ENCODE results near the gene UBXN11.

Gene UBXN11

DNA sequence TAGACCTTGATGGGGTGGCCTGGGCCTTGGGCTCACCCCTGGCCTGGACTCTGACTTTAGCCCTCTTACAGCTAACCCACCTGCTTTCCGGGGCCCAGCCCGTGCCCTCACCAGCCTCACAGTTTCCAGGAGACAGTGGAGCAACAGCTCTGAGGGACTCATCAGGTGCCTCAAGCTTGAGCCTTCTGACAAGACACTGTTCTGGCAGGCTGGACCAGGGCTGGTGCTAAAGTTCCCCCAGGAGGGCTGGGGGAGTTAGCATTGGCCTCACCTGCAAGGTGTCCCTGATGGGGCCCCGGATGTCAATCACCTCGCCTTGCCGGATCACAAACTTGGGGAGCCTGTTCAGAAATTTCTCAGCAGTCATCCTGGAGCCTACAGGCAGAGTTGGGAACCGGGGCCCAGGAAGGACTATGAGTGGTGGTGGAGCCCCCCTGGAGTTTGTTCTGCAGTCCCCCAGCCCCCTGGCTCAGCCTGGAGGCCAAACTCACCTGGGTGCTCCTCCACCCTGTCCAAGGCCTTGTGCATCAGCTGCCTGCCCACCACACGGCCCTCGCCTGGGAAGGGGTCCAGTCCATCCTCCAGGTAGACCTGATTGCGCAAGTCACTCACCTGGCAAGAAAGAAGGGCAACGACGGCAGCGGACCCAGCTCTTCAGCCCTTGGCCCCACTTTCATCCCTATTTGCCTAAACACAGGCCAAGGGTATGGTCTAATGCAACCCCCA is 22.4 kb downstream of the UBXN11 start:
- DNase-seq = no peak

DNA sequence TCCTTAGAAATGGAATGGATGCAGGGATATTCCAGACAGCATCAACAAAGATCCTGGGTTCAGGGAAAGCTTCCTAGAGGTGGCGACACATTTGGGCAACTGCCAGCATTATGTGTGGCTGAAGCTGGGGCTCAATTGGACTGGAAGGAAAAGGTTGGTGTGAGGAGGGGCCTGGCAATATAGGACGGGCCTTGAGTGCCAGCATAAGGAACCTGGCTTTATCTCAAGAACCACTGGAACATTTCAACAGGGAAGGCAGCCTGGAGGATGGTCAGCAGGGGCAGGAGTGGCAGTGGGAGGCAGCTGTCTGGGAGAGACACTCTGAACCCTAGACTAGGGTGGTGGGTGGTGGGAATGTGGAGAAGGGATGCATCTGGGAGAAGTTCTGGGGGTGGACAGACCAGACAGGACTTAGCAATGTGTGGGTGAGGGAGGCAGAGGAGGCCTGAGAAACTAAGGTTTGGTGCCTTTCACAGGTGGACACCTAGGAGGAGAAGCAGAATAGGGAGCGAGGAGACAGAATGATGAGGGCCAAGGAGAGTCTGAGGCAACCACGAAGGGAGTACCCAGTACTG is 23.1 kb downstream of the UBXN11 start:
- no peak for DNase-seq

DNA sequence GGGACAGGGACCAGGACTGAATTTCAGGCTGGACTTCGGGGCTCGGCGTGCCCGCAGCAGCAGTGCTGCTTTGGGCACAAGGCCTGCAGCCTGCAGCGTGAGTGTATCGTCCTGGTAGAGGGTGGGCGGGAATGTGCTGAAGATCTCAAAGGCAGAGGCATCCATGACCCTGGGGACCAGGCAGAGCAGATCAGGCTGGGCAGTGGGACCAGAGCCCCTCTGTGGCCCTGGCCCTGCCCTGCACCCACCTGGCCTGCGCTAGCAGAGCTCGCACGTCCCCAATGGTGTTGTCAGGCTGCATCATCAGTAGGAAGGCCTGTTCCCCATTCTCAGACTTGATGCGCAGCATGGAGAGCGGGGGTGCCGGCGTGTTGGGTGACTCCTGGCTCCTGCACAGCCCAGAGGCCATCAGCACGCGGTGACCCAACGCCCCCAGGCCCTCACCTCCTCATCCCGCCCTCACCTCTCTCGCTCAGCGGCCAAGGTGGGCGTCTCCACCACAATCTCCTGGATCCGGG is 24.0 kb downstream of the UBXN11 start:
- no peak for DNase-seq

DNA sequence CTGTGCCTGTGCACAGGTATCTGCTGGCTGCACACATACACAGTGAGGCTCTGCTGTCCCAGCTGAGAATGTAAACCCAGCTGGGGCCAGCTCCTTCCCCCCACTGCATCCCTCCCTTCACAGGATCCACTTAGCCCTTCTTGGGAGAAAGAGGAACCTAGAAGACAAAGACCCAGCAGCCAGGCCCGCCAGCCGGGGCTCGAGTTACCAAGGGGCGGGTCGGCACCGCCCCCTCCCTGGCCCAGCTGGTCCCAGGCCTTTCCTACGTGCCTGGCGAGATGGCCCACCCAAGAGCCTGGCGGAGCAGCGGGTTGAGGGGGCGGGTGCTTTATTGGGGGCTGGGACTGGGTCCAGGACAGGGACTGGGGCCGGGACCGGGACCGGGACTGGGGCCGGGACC is 24.5 kb downstream of the UBXN11 start:
- peak; percentile 80 for DNase-seq

DNA sequence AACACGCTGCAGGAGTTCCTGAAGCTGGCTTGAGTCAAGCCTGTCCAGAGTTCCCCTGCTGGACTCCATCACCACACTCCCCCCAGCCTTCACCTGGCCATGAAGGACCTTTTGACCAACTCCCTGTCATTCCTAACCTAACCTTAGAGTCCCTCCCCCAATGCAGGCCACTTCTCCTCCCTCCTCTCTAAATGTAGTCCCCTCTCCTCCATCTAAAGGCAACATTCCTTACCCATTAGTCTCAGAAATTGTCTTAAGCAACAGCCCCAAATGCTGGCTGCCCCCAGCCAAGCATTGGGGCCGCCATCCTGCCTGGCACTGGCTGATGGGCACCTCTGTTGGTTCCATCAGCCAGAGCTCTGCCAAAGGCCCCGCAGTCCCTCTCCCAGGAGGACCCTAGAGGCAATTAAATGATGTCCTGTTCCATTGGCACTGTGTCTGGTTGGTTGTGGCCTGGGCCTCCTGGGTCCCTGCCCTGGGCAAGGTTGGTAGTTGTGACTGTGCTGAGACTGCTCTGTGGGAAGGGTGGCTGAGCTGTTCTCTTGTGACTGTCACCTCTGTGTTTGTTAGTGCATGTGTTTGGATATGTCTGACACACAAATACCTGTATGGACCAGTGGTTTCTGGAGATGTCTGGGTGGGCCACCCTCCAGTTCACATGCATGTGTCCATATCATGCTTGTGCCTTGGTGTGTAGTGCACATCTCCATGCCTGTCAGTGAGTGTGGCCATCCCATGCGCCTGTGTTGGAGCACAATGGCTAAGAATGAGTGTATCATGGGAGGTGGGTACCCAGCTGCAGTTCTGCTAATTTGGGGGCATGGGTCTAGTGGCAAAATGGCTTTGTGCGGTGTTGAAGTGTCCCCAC is 25.1 kb downstream of the UBXN11 start:
- no peak for DNase-seq

DNA sequence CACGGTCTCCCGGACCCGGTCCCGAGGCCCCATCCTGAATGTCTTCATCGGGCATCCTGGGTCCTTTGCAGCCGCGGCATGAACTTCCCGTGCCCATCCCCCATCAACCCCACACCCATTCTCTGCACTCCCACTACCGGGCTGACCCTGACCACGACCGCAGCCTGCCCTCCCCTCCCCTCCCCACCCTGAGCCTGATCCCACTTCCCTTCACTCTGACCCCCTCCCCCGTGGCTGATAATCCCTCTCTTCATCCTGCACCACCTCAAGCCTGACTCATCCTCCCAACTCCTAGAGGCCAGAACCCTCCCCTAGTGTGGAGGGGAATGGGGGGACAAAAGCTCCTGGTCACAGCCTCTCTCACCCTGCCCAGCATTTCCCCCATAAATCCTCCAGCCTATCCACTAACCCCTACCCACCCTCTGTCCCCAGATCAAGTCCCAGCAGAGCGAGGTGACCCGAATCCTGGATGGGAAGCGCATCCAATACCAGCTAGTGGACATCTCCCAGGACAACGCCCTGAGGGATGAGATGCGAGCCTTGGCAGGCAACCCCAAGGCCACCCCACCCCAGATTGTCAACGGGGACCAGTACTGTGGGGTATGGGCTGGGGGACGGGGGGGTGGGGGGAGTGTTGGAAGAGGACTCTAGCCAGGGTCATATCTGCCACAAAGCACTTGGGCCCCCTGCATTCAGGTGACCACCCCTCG is 25.9 kb downstream of the UBXN11 start:
- DNase-seq = peak; percentile 59

DNA sequence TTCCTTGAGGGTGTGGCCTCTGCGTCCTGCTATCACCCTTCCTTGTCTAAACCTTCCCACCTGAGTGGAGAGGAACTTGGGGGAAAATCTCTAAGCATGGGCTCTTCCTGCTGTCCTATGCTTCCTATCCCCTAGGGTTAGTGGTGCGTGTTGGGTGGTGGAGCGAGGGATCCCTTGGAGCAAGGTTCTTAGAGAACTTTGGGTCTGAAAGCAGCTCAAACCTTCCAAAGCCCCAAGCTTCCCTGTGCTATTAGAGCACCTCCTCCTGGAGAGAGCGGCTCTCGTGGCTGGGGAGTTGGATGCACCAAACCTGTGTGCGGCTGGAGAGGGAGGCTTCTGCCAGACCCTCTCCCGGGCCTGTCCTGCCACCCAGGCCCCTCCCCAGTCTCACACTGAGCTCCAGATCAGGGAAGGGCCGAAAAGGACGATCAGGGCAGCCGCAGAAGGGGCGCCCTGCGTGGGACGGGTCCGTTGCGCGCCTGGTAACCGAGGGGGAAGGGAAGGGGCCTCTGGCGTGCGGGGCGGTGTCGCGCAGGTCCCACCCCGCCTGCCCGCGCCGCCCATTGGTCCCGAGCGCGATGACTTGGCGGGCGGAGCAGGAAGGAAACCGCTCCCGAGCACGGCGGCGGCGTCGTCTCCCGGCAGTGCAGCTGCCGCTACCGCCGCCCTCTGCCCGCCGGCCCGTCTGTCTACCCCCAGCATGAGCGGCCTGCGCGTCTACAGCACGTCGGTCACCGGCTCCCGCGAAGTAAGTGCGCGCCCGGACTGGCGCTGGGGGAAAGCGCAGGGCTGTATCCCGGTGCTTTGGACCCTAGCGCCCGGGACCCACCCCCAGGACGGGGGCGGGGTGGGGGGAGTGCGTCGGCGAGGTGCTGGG is 26.7 kb downstream of the UBXN11 start, which contains the start of gene SH3BGRL3:
SH3BGRL3 (plus strand) TSS at position 631 of the 877 bp plus-strand sequence; CDS start at position 701, 70 bp downstream.
- DNase-seq = peak; percentile 91

DNA sequence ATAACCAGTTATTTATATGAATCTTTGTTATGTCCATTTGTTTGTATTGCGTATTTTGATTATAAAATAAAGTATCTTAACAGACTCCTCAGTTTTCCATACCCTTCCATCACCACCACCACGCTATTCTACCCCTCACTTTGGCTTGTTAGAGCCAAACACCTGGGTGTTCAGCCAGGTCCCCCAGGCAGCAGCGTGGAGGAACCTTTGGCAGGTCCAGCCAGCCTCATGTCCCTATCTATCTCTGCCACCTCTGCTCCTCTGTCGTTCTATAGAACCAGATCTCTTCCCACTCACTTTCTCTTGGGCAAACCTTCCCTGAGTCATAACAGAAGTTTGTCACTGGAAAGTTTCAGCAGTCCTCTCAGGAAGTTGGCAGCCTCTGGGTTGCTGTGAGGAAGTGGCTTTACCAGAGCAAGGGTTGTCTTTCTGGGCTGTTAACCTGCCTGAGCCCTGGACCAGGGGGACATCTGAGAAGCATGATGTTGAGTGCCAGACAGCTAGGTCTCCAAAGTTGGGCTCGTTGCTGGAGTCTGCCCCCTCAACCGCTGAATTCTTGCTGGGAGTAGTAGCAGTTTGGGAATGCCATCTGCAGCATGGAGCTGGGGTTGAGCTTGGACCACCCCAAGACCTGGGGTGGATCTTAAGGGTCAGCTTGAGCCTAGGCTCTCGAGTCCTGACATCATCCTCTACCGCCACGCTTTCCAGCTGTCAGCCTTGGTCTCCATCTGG is 27.5 kb downstream of the UBXN11 start:
- no peak for DNase-seq

DNA sequence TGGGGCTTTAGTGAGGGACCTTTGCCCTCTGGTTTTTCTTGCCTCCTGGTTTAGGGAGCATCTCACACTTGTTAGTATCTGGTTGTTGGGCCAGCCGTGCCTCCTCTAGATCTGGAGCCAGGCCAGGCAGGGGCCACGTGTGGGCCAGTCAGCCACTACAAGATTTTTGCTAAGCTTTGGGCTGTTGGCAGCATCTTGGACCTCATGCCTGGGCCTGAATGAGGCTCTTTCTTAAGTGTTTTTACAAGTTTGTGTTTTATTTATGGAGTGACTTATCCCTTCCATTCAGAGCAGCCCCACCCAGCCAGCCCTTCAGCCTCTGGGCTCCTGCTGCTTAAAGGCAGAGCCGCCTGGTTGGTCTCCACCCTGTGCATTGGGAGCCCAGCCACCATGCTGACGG is 28.1 kb downstream of the UBXN11 start:
- DNase-seq = no peak

DNA sequence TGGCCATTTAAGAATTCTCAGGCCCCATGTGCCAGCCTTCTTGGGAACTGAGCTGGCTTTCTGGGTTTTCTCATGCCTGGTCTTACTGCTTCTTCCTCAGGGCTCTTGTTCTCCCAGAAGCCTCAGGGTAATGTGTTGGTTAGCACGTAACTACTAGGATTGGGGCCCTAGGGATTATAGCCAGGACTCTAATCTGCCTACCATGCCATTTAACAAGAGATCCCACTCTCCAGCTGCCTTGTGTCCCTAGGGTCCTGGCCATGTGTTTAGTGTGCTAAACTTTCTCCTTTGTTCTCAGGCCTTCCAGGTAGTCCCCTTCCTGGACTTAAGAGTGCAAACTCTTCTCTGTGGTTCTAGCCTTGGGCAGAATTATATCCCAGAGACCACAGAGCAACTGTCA is 28.7 kb downstream of the UBXN11 start:
- no peak for DNase-seq

DNA sequence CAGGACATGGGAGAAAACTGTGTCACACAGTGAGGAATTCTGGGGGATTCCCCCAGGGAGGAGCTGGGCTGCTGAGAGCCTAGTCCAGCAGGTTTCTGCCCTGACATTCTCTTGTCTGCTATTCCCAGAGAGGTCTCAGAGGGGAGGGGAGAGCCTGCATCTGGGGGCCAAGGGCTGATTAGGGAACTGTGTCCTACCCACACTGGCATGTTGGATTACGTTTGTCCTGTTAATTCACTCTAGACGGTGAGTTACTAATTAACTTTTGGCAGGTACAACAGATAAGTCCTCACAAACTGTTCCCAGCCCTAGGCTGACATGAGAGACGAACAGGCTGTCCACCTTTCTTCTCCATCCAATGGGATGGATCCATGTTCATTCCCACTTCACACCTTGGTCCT is 29.2 kb downstream of the UBXN11 start:
- DNase-seq = no peak

DNA sequence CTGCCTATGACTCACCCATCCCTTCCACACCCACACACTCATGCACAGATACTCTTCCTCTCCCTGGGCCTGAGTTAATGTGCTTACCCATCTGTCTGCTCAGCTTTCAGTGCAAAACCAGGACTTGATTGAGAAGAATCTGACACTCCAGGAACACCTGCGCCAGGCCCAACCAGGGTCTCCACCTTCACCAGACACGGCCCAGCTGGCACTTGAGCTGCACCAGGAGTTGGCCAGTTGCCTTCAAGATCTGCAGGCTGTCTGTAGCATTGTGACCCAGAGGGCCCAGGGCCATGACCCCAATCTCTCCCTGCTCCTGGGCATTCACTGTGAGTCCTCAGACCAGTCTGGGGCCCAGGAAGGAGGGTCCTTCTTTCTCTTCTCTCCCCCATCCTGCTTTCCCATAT is 30.0 kb downstream of the UBXN11 start:
- no peak for DNase-seq

DNA sequence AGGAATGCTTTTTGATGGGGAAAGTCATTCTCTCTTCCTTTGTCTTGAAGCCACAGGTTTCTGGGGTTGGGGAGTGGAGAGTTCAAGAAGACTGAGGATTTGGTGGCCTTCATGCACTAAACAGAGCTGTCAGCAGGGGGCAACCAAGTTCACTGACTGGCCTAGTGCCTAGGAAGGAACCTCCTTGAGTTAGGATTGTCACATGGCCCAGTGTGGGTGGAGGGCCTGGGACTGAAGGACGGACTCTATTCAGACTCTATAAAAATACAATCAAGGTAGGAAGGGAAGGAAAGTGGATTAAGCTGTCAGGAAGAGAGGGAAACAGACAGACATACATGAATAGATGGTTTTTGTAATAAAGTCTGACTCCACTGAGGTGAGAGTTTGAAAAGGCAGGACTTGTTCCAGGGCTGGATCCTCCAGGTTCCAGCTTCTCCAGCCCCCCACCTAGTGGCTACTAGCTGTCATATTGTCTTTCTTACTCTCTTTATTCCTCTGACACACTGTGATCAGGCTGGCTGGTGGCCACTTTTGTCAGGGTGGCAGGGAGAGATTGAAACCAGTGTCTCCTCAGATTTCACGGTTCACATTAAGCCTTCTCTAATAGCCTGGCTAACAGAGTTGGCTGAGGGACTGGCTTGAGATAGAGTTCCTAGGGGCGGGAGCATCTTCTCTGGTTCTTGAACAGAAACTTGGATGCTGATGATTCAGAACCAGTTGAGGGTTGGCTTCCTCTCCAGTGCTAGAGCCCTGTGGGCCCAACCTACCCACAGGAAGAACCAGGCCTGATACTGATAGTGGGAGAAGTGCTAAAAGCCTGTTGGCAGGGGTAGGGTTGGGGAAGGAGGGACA is 30.6 kb downstream of the UBXN11 start:
- DNase-seq = peak; percentile 90

DNA sequence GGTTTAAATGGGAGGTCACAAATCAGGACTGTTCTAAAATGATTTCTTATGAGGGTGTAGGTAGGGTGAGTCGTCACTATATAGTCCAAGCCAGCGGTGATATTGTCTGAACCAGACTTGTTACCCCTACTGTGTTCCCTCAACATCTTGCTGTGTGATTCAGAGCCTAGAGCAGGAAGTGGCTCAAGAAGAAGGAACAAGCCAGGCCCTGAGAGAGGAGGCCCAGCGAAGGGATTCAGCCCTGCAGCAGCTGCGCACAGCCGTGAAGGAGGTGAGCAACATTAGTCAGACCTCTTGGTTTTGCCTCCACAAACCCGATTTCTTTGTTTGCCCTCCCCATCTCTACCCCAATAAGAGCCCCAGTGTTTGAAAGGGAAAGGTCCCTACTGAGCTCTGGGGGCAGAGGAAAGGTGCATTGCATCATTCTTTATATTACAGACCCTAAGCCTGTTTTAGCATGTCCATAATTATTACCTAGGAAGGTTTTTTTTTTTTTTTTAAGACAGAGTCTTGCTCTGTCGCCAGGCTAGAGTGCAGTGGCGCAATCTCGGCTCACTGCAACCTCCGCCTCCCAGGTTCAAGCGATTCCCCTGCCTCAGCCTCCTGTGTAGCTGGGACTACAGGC is 31.5 kb downstream of the UBXN11 start:
- no peak for DNase-seq

DNA sequence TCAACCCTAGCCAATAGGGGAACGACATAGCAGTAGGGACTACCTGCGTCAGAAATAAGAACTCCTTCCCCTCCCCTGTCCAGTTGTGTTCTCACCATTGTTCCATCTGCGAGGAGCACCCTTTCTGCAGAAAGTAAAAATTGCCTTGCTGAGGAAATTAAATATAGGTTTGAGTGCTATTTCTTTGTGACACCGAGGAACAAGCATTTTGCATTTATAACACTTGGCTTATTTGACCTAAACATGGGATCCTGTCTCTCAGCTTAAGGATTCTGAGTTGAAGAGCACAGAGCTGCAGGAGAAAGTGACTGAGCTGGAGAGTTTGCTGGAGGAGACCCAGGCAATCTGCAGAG is 37.3 kb downstream of the UBXN11 start:
- DNase-seq = no peak

DNA sequence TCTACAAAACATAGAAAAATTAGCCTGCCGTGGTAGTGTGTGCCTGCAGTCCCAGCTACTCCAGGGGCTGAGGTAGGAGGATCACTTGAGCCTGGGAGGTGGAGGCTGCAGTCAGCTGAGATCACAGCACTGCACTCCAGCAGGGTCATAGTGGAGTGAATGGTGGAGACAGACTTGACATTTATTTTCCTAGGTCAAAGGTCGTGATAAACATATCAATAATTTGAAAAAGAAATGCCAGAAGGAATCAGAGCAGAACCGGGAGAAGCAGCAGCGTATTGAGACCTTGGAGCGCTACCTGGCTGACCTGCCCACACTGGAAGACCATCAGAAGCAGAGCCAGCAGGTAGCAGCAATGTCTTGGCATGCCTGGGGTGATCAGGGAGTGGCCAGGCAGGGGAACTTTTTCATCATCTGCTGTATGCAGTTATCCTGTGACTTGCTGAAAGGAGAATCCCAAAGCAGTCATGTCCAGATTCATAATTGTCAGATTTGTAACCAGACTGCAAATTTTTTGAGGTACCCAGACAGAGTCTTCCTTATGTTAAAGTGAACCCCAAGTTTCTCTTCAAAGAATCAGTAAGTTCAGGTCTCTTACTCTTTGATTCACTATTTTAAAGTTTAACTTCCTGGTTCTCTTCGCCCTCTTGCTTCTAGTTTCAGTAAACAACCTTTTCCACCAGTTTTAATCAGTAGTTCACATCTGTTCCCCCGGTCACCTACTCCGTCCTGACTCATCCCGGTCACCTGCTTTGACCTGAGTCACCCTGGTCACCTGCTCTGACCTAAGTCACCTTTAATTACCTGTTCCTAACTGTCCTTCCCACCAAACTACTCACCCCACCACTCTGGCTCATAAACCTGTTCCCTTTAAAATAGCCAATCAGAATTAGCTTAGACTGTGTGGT is 37.9 kb downstream of the UBXN11 start:
- no peak for DNase-seq

DNA sequence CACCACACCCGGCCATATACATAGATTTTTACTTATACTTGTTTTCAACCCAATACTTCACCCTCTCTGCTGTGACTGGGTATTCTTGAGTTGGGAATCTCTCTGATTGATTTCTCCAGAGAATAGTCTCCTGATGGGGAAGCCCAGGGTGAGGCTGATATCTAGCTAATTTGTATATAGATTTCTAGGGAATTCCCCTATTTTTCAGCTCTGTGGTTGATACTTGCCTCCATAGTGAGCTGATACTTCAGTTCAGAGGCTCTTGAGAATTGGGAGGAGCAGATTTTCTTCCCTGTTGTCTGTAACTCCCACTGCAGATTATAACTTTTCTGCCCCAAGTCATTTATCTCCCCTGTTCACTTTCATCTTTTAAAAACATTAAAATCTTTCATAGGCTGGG is 41.0 kb downstream of the UBXN11 start:
- no peak for DNase-seq

DNA sequence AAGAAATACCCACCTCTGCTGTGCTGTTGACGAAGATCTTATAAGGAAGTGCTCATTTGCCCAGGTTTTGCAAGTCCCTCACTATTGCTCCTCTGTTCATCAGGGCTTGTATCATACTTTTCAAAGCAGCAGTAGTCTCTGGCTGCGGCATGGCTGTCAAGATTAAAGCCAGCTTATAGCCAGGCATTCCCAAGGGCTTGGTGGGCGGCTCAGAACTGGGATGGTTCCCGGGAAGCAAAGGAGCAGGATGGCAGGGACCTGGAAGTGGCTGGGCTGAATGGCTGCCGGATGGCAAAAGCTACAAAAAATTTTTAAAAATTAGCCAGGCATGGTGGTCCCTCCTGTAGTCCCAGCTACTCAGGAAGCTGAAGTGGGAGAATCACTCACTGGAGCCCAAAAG is 43.2 kb downstream of the UBXN11 start:
- DNase-seq = no peak

DNA sequence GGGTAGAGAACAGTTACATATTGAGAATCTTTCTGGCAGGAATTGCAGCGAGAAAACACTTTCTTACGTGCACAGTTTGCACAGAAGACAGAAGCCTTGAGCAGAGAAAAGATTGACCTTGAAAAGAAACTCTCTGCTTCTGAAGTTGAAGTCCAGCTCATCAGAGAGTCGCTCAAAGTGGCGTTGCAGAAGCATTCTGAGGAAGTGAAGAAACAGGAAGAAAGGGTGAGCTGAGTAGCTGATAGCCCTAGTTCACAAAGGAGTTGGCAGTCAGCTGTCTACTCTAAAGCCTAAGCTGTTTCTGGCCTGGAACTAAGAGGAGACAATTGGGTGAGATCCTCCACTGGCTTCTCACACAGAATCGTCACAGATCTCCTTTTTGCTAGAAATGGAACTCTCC is 46.9 kb downstream of the UBXN11 start:
- no peak for DNase-seq

Data from eye (tissue), 1 donor.